Stimulated activated CD4-positive, alpha-beta T cell treated with anti-CD3 and anti-CD28 coated beads, TNF-alpha, amount 100 ng/mL, for 4 hours (primary cell): Measurements from ENCODE around the gene TRPM1.

Experiments
- DNase-seq, 3 experiments: peaks; one replicate each; pipeline ENCODE4 v3.0.0-alpha.2; 2020; ENCODE audit warnings: low read depth in 3 of 3

The TRPM1 gene

DNA sequence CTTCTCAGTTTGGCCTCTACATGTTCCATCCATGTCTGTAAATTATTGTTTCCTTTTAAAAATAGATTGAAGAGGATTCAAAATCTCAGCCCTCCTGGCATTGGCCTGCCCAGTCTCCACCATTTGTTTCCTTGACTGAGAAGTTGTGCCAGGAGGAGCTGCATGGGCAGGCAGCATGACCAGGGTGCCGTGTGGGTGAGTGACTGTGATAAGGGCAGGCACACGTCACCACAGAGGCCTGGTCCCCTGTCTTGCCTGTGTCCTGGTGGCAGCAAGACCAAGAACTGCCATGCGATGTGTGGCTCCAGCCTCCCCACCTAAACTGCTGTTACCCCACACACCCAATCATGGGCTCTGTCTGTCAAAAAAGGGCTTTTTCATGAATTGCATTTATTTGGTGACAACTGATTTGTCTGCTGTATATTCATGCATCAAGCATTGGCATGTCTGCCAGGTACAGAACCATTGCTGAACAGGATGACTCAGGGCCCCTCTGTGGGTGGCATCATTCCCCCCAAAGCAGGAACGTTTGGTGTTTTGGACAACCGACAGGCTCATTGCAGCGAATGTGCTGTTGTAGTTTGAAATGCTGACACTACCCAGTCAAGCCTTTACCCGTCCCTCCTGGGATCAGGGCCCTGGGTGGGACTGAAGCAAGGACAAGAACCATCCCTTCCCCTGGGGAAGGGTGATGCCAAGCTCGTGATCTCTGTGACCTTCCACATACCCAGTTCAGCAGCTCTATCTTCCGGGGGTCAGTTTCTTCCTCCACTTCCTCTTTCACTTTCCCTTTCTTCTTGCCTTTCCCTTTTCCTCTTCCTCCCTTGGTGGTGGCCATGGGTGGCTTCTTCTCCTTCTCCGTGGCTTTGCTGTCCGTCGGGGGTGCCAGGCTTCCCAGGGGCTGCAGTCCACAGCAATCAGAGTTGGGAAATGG is 51.6 kb downstream of the TRPM1 start:
- DNase-seq: no peak

GRCh38 chr15:31049111-31049510 is 52.4 kb downstream of the TRPM1 start:
- no peak for DNase-seq

- no peak for DNase-seq
Measured at GRCh38 chr15:31047437-31047836, 54.1 kb downstream of the TRPM1 start.

- DNase-seq: no peak
Measured at GRCh38 chr15:31046759-31047359, 54.7 kb downstream of the TRPM1 start.

- no peak for DNase-seq
Measured at GRCh38 chr15:31045606-31046005, 55.9 kb downstream of the TRPM1 start.

- no peak for DNase-seq
Measured at GRCh38 chr15:31042751-31043150, 58.8 kb downstream of the TRPM1 start.

DNA sequence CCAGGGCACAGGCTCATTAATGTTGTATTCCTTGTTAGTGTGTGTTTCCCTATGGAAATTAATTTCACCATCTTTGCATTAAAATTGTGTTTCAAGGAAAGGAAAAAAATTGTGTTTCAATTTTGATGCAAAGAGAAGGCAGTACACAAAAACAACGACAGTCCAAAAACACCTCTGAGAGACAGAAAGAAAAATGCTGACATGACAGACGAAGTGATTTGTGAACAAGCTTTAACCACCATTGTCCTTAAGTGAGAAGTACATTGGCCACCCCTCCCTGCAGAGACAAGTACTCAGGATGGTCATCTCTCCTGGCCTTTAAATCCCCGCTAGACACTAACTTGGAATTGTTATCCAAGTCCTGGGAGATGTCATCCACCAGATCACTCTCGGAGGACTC is 59.9 kb downstream of the TRPM1 start:
- DNase-seq: no peak

- DNase-seq: no peak
Measured at GRCh38 chr15:31040611-31041010, 60.9 kb downstream of the TRPM1 start.

GRCh38 chr15:31039961-31040360 is 61.6 kb downstream of the TRPM1 start:
- no peak for DNase-seq

DNA sequence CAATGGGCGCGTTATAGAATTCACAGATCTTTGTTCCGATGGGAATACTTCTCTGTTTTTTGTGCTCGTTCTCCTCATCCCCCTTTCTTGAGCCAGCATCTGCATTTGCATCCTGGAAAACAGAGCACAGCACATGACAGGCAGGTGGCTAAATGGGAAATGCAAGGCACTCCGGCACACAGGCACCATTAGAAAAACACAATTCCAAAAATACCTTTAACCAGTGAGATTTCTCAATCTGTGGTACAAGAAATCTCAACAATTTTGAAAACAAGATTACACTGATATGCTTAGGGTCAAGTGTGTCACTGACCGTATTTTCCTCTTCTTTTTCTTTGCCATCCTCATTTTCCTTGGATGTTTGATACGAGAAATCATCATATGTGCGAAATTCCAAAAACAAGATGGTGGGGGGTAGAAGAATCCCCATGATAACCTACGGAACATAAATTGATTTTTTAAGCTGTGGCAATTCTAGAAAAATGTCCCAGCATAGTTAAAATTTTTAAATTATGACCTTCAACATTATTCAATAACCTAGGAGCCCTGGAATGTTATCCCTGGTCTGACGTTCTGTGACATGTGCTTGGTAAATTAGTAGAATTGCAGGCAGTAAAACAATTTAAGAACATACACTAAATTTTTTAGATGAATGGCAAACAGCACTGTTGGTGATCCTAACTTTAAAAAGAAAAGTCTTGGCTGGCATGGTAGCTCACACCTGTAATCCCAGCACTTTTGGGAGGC is 63.6 kb downstream of the TRPM1 start:
- no peak for DNase-seq

- no peak for DNase-seq
Measured at GRCh38 chr15:31036783-31037182, 64.7 kb downstream of the TRPM1 start.

GRCh38 chr15:31035610-31036009 is 65.9 kb downstream of the TRPM1 start:
- DNase-seq: no peak

- no peak for DNase-seq
Measured at GRCh38 chr15:31034152-31034551, 67.4 kb downstream of the TRPM1 start.

DNA sequence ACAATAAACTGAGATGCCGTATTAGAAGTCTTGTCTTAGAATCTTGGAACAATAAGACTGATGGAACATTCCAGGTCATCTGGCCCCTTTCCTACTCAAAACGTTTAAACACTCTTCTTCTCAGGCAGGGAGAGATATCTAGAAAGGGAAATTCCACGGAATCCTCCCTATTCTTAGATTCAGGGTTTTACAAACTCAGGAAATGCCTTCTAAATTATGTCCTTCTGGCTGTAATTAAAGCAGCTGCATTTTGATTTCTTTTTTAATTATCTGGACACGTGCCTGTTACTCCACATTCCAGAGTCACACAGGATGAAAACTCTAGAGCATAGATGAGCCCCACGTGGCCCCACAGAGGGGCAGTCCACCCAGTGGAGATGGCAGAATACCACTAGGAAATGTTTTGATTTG is 68.6 kb downstream of the TRPM1 start:
- no peak for DNase-seq

DNA sequence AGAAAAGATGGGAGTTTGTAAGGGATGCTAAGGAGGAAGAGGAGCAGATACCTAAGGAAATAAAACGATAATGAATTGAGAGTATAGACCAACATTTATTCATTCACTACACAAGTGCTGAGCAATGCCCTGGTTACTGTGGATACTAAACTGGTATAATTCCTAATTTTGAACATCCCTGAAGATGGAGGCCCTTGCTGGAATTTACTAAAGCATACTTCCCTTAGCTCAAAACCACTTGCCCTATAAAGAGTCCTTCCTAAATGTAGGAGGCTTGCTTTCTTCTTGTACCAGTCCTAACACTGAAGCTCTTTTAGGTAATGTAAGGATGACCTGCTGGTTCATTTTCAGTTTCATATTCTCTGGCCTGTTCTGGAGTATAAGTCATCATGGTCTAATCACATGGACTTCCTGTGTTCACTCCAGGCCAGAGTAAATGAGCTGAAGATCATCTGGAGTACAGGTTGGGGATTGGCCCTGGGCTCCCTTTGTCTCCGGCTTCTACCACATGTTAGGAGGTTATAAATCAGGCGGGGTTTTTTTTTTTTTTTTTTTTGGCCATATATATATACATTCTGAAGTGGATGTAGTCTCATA is 70.0 kb downstream of the TRPM1 start:
- DNase-seq: no peak

DNA sequence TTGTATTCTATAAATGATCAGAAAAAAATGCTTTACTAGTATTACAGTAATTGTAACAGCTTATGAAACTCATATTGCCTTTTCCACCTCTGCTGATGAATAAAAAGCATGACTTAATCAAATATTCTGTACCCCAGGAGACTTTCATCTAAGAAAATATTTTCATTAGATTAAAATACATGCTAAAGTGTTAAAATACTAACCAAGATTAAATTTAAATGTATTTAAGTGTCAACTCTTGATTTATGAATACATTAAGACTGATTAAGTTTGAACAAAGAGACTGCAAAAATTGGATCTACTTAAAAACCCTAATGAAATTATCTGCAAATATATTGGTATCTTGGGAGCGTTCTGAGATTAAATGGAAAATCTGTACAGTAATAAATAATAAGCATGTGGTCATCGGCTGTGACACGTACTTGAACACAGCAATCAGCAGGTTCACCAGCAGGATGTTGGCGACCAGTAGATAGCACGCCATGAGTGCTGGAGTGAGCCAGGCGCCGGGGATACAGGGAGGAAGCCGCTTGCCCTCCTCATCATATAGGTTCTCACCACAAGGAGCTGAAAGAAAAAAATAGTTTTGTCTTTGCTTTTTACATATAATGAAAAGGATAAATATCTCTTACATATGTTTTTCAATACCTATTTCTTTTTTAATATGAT is 73.5 kb downstream of the TRPM1 start:
- DNase-seq: no peak

DNA sequence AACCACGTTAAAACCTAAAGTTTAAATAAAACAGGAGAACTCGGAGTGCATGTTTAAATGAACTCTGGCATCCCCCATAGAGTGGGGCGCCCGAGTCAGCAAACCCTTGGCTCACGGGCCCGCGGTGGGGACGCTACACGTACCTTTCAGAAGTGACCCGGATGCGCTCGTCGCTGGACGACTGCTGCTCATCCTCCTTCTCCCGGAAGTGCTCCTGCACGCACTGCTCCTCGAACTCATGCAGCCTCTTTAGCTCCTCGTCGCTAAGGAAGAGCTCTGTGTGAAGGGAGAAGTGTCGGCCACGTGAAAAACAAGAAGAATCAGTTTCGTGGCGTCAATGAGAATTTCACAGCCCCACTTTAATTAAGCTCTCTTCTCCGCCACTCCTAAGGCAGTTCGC is 75.5 kb downstream of the TRPM1 start:
- no peak for DNase-seq

GRCh38 chr15:31024979-31025378 is 76.5 kb downstream of the TRPM1 start:
- no peak for DNase-seq

GRCh38 chr15:31024330-31024729 is 77.2 kb downstream of the TRPM1 start:
- DNase-seq: no peak

GRCh38 chr15:31023841-31024240 is 77.7 kb downstream of the TRPM1 start:
- no peak for DNase-seq

DNA sequence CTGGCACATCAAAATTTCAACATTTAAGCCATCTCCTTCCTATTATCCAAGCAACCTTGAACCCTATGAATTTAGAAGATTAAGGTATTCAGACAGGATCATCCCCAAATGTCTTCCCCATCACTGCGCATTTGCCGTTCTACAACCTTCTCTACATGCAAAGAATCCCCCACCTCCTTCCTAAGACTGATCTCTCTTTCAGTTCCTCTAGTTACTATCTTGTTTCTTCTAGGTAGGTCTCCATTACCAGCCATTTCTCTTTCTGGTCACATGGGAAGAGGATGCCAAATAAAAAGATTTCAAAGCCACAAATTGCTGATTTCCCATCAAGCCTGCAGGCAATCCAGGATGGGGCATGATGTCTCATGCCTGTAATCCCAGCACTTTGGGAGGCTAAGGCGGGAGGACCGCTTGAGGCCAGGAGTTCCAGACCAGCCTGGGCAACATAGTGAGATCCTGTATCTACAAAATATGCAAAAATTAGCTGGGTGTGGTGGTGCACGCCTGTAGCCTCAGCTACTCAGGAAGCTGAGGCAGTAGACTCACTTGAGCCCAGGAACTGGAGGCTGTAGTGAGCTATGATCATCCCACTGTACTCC is 80.4 kb downstream of the TRPM1 start:
- no peak for DNase-seq
